Skeletal muscle tissue (tissue), 4 donors: ENCODE results near the gene RGL2. TPM values are rescaled to one million over a fixed set of nuclear protein-coding genes. Genes with fewer than 3 reads are reported as not detected.

ENCODE experiments used
- H3K27ac ChIP-seq: one replicate; pipeline ENCODE4 v1.7.0; 2013; ENCODE audit warnings: mild to moderate bottlenecking, low read depth, low read length, inconsistent platforms
- H3K27me3 ChIP-seq, 3 donors: one replicate each; pipeline ENCODE4 v1.7.0; 2013; ENCODE audit warnings: low read length in 3 of 3; ENCODE audit not compliant: control insufficient read depth in 3 of 3, insufficient read depth in 3 of 3
- H3K36me3 ChIP-seq, 3 donors: one replicate each; pipeline ENCODE4 v1.7.0; 2013; ENCODE audit warnings: low read length in 3 of 3; ENCODE audit not compliant: control insufficient read depth in 3 of 3, insufficient read depth in 3 of 3
- H3K4me1 ChIP-seq, 3 donors: one replicate each; pipeline ENCODE4 v1.7.0; 2013; ENCODE audit warnings: low read length in 3 of 3, mild to moderate bottlenecking in 3 of 3; ENCODE audit not compliant: control insufficient read depth in 3 of 3, insufficient read depth in 3 of 3
- H3K4me3 ChIP-seq, 3 donors: one replicate each; pipeline ENCODE4 v1.7.0; 2013; ENCODE audit warnings: low read length in 3 of 3
- H3K9ac ChIP-seq, 3 donors: one replicate each; pipeline ENCODE4 v1.7.0; 2013; ENCODE audit warnings: low read length in 3 of 3, mild to moderate bottlenecking in 3 of 3, moderate library complexity in 2 of 3, low read depth in 1 of 3
- H3K9me3 ChIP-seq, 3 donors: one replicate each; pipeline ENCODE4 v1.7.0; 2013; ENCODE audit warnings: low read length in 3 of 3; ENCODE audit not compliant: control insufficient read depth in 3 of 3
- total RNA-seq: library from RNA; depleted of rRNA; stranded (reverse); fragments of >200 nt; gene quantifications from one replicate; pipeline ENCODE4 v1.2.3, GENCODE V29; 2014
- donor health status: Osteomylitis.

RGL2 gene
- total RNA-seq, 1 donor from 2014 or later, result 18.3 TPM

GRCh38 chr6:33254591-33254990 is 44.2 kb downstream of the RGL2 start:
- Histone ChIP-seq H3K4me3 (no peak overlapping the region), H3K4me1 (peaks cover 9 to 12% (median 10%) of the 10 kb centered on the region in 3 donors), H3K9ac (no peak overlapping the region), H3K27me3 (no peaks in the 10 kb centered on the region), H3K27ac (no peak overlapping the region), H3K36me3 (peaks cover 13 to 32% (median 19%) of the 10 kb centered on the region in 3 donors), H3K9me3 (no peaks in the 10 kb centered on the region)

- Histone ChIP-seq H3K27me3 (no peaks in the 10 kb centered on the region), H3K36me3 (peaks cover 8 to 21% (median 16%) of the 10 kb centered on the region in 3 donors), H3K27ac (no peak overlapping the region), H3K4me1 (peaks cover 21 to 23% (median 22%) of the 10 kb centered on the region in 3 donors), H3K9me3 (no peaks in the 10 kb centered on the region), H3K9ac (no peak overlapping the region), H3K4me3 (no peak overlapping the region)
Measured at GRCh38 chr6:33252759-33253158, 46.0 kb downstream of the RGL2 start.

- Histone ChIP-seq H3K9me3 (no peaks in the 10 kb centered on the region), H3K27ac (no peak overlapping the region), H3K9ac (no peak overlapping the region), H3K4me3 (no peak overlapping the region), H3K27me3 (no peaks in the 10 kb centered on the region), H3K36me3 (peaks cover 5 to 18% (median 14%) of the 10 kb centered on the region in 3 donors), H3K4me1 (peaks cover 21 to 23% (median 22%) of the 10 kb centered on the region in 3 donors)
Measured at GRCh38 chr6:33251395-33252012, 47.2 kb downstream of the RGL2 start.

- Histone ChIP-seq H3K4me3 (no peak overlapping the region), H3K27ac (no peak overlapping the region), H3K27me3 (no peaks in the 10 kb centered on the region), H3K9ac (peak overlapping the region in 1 of 3 donors; percentile 97), H3K9me3 (no peaks in the 10 kb centered on the region), H3K4me1 (peaks cover 21 to 23% (median 22%) of the 10 kb centered on the region in 3 donors), H3K36me3 (peaks cover 5 to 17% (median 14%) of the 10 kb centered on the region in 3 donors)
Measured at GRCh38 chr6:33250731-33251130, 48.0 kb downstream of the RGL2 start.

- no peaks in the 10 kb centered on the region for H3K9me3 ChIP-seq
- peak overlapping the region; percentile 88 to 97 (median 93) for H3K9ac ChIP-seq
- peak overlapping the region; percentile 94 for H3K27ac ChIP-seq
- H3K4me3 ChIP-seq, result peak overlapping the region; percentile 79 to 92 (median 87)
- H3K4me1 ChIP-seq, result peaks cover 21 to 23% (median 22%) of the 10 kb centered on the region in 3 donors
- H3K36me3 ChIP-seq, result peaks cover 5 to 14% (median 12%) of the 10 kb centered on the region in 3 donors
- no peaks in the 10 kb centered on the region for H3K27me3 ChIP-seq
Measured at GRCh38 chr6:33249732-33250630, 48.8 kb downstream of the RGL2 start.

- Histone ChIP-seq H3K4me3 (peak overlapping the region; percentile 82 to 92 (median 87)), H3K36me3 (peaks cover 5 to 13% (median 12%) of the 10 kb centered on the region in 3 donors), H3K9me3 (no peaks in the 10 kb centered on the region), H3K4me1 (peaks cover 21 to 23% (median 22%) of the 10 kb centered on the region in 3 donors), H3K27ac (peak overlapping the region; percentile 94), H3K27me3 (no peaks in the 10 kb centered on the region), H3K9ac (peak overlapping the region; percentile 88 to 97 (median 93))
Measured at GRCh38 chr6:33248932-33249731, 49.6 kb downstream of the RGL2 start.

GRCh38 chr6:33248643-33248931 is 50.2 kb downstream of the RGL2 start:
- Histone ChIP-seq H3K36me3 (peaks cover 5 to 13% (median 12%) of the 10 kb centered on the region in 3 donors), H3K4me1 (peaks cover 21 to 23% (median 22%) of the 10 kb centered on the region in 3 donors), H3K4me3 (peak overlapping the region; percentile 82 to 92 (median 87)), H3K9ac (peak overlapping the region; percentile 84 to 97 (median 93)), H3K27ac (peak overlapping the region; percentile 94), H3K27me3 (no peaks in the 10 kb centered on the region), H3K9me3 (no peaks in the 10 kb centered on the region)

GRCh38 chr6:33247977-33248642 is 50.6 kb downstream of the RGL2 start:
- no peaks in the 10 kb centered on the region for H3K9me3 ChIP-seq
- peak overlapping the region; percentile 94 for H3K27ac ChIP-seq
- H3K4me3 ChIP-seq, result peak overlapping the region; percentile 82 to 92 (median 87)
- peak overlapping the region; percentile 84 to 97 (median 93) for H3K9ac ChIP-seq
- peaks cover 5 to 13% (median 12%) of the 10 kb centered on the region in 3 donors for H3K36me3 ChIP-seq
- H3K27me3 ChIP-seq, result no peaks in the 10 kb centered on the region
- H3K4me1 ChIP-seq, result peaks cover 21 to 23% (median 22%) of the 10 kb centered on the region in 3 donors

GRCh38 chr6:33243476-33243875 is 55.3 kb downstream of the RGL2 start:
- no peaks in the 10 kb centered on the region for H3K9me3 ChIP-seq

More at GRCh38 chr6:33243476-33243875, 55.3 kb downstream of the RGL2 start:
- no peak overlapping the region for H3K4me3 ChIP-seq
- H3K27ac ChIP-seq, result no peak overlapping the region
- H3K4me1 ChIP-seq, result peaks cover 2 to 5% (median 2%) of the 10 kb centered on the region in 3 donors
- no peak overlapping the region for H3K9ac ChIP-seq
- peaks cover 3 to 7% (median 4%) of the 10 kb centered on the region in 3 donors for H3K27me3 ChIP-seq
- H3K36me3 ChIP-seq, result no peaks in the 10 kb centered on the region
